Measurements from ENCODE around the gene CD83.
"Not testable (repeated sequence)": the region's sequence is repeated elsewhere in the genome, so short reads cannot be mapped to it uniquely, and the experiment has no call there.

CD83 gene

GRCh38 chr6:14151300-14151699 is 33.7 kb downstream of the CD83 start:
- not testable (repeated sequence) for DNase-seq

GRCh38 chr6:14151773-14152172 is 34.2 kb downstream of the CD83 start:
- no peak for DNase-seq

- no peak for DNase-seq
Measured at GRCh38 chr6:14153228-14153627, 35.7 kb downstream of the CD83 start.

- DNase-seq: no peak
Measured at GRCh38 chr6:14159090-14159489, 41.5 kb downstream of the CD83 start.

- DNase-seq: no peak
Measured at GRCh38 chr6:14162826-14163225, 45.3 kb downstream of the CD83 start.

- no peak for DNase-seq
Measured at GRCh38 chr6:14165091-14165490, 47.5 kb downstream of the CD83 start.

- no peak for DNase-seq
Measured at GRCh38 chr6:14166839-14167238, 49.3 kb downstream of the CD83 start.

GRCh38 chr6:14170128-14170527 is 52.6 kb downstream of the CD83 start:
- no peak for DNase-seq

- DNase-seq: no peak
Measured at GRCh38 chr6:14172562-14172961, 55.0 kb downstream of the CD83 start.

GRCh38 chr6:14174226-14174625 is 56.7 kb downstream of the CD83 start:
- DNase-seq: no peak

GRCh38 chr6:14174996-14175395 is 57.4 kb downstream of the CD83 start:
- no peak for DNase-seq

GRCh38 chr6:14176429-14176828 is 58.9 kb downstream of the CD83 start:
- no peak for DNase-seq

- DNase-seq: no peak
Measured at GRCh38 chr6:14177413-14178082, 60.0 kb downstream of the CD83 start.

GRCh38 chr6:14178083-14178445 is 60.5 kb downstream of the CD83 start:
- no peak for DNase-seq

GRCh38 chr6:14180609-14181008 is 63.0 kb downstream of the CD83 start:
- DNase-seq: no peak

- DNase-seq: no peak
Measured at GRCh38 chr6:14182916-14183315, 65.3 kb downstream of the CD83 start.

All from DMS153 (cell line).